Mesenchymal stem cell (in vitro differentiated cells and primary cell): ENCODE measurements around the gene NRM.

Experiments
- DNase-seq: peaks from one replicate; pipeline ENCODE4 v3.0.0-alpha.2; 2013
- H2AFZ ChIP-seq: one replicate; pipeline ENCODE4 v1.6.1; 2013; ENCODE audit warnings: low read depth, mild to moderate bottlenecking, control low read depth, inconsistent platforms, low read length, moderate library complexity
- H2AK5ac ChIP-seq: 2 replicates; pipeline ENCODE4 v1.6.1; 2013; ENCODE audit warnings: low read length, moderate library complexity, mild to moderate bottlenecking, inconsistent platforms; ENCODE audit not compliant: severe bottlenecking
- H2BK120ac ChIP-seq: one replicate; pipeline ENCODE4 v1.6.1; 2013; ENCODE audit warnings: low read depth, mild to moderate bottlenecking, inconsistent platforms, low read length, moderate library complexity
- H2BK12ac ChIP-seq, 2 experiments: one replicate each; pipeline ENCODE4 v1.6.1; 2013; ENCODE audit warnings: inconsistent platforms in 2 of 2, low read length in 2 of 2, mild to moderate bottlenecking in 2 of 2, moderate library complexity in 2 of 2, control low read depth in 1 of 2
- H2BK15ac ChIP-seq: one replicate; pipeline ENCODE4 v1.6.1; 2013; ENCODE audit warnings: mild to moderate bottlenecking, low read depth, inconsistent platforms; ENCODE audit not compliant: poor library complexity, severe bottlenecking
- H2BK5ac ChIP-seq: 2 replicates; pipeline ENCODE4 v1.6.1; 2013; ENCODE audit warnings: low read depth, mild to moderate bottlenecking, low read length, control low read depth, inconsistent platforms; ENCODE audit not compliant: poor library complexity, severe bottlenecking
- H3K14ac ChIP-seq, 2 experiments: one replicate each; pipeline ENCODE4 v1.6.1; 2013; ENCODE audit warnings: inconsistent platforms in 2 of 2, low read length in 2 of 2, control low read depth in 1 of 2, mild to moderate bottlenecking in 1 of 2, moderate library complexity in 1 of 2
- H3K18ac ChIP-seq, 2 experiments: one replicate each; pipeline ENCODE4 v1.6.1; 2013; ENCODE audit warnings: inconsistent platforms in 2 of 2, low read length in 2 of 2, control low read depth in 1 of 2, low read depth in 1 of 2, mild to moderate bottlenecking in 1 of 2
- H3K23ac ChIP-seq, 2 experiments: one replicate each; pipeline ENCODE4 v1.6.1; 2013; ENCODE audit warnings: inconsistent platforms in 2 of 2, low read length in 2 of 2, mild to moderate bottlenecking in 2 of 2, moderate library complexity in 2 of 2, control low read depth in 1 of 2
- H3K27ac ChIP-seq: 2 replicates; pipeline ENCODE4 v1.5.1; 2013; ENCODE audit warnings: mild to moderate bottlenecking, moderate library complexity, low read length, control low read depth, inconsistent platforms; ENCODE audit not compliant: poor library complexity, severe bottlenecking
- H3K27me3 ChIP-seq, 2 experiments: 2 replicates each; pipeline versions ENCODE4 v1.6.1 to v1.7.0; 2013; ENCODE audit warnings: low read length in 2 of 2, mild to moderate bottlenecking in 2 of 2, moderate library complexity in 2 of 2, control low read depth in 1 of 2, inconsistent platforms in 1 of 2; ENCODE audit not compliant: control insufficient read depth in 1 of 2, insufficient read depth in 1 of 2
- H3K36me3 ChIP-seq, 2 experiments: 2 replicates each; pipeline versions ENCODE4 v1.6.1 to v1.7.0; 2013; ENCODE audit warnings: low read length in 2 of 2, control low read depth in 1 of 2, inconsistent platforms in 1 of 2, low read depth in 1 of 2, mild to moderate bottlenecking in 1 of 2; ENCODE audit not compliant: insufficient read depth in 2 of 2, control insufficient read depth in 1 of 2
- H3K4ac ChIP-seq, 2 experiments: one replicate each; pipeline ENCODE4 v1.6.1; 2013; ENCODE audit warnings: inconsistent platforms in 2 of 2, low read length in 2 of 2, mild to moderate bottlenecking in 2 of 2, moderate library complexity in 2 of 2, control low read depth in 1 of 2, low read depth in 1 of 2
- H3K4me1 ChIP-seq: 2 replicates; pipeline ENCODE4 v1.6.1; 2013; ENCODE audit warnings: low read depth, low read length, control low read depth; ENCODE audit not compliant: control insufficient read depth, insufficient read depth
- H3K4me2 ChIP-seq: 2 replicates; pipeline ENCODE4 v1.6.1; 2013; ENCODE audit warnings: low read length, mild to moderate bottlenecking, inconsistent platforms; ENCODE audit not compliant: poor library complexity, severe bottlenecking
- H3K4me3 ChIP-seq, 2 experiments: 2 replicates each; pipeline versions ENCODE4 v1.5.1 to v1.7.0; 2013; ENCODE audit warnings: low read length in 2 of 2, mild to moderate bottlenecking in 2 of 2, control low read depth in 1 of 2, low read depth in 1 of 2; ENCODE audit not compliant: insufficient read depth in 1 of 2
- H3K79me1 ChIP-seq: replicated peaks from 2 replicates; pipeline ENCODE4 v1.6.1; 2013; ENCODE audit warnings: mild to moderate bottlenecking, control low read depth, low read length, inconsistent platforms; ENCODE audit not compliant: poor library complexity, severe bottlenecking
- H3K9ac ChIP-seq: 2 replicates; pipeline ENCODE4 v1.7.0; 2013; ENCODE audit warnings: mild to moderate bottlenecking, low read length, moderate library complexity
- H3K9me3 ChIP-seq: 2 replicates; pipeline ENCODE4 v1.7.0; 2013; ENCODE audit warnings: mild to moderate bottlenecking, low read length; ENCODE audit not compliant: control insufficient read depth
- H4K8ac ChIP-seq: one replicate; pipeline ENCODE4 v1.6.1; 2013; ENCODE audit warnings: inconsistent platforms, mild to moderate bottlenecking, low read length, moderate library complexity
- H4K91ac ChIP-seq: one replicate; pipeline ENCODE4 v1.6.1; 2013; ENCODE audit warnings: mild to moderate bottlenecking, low read length, inconsistent platforms
- WGBS: methylation state at CpG from one replicate; pipeline ENCODE4 v1.1.7; 2013; ENCODE audit warnings: mixed read lengths; 5-methylcytosine and 5-hydroxymethylcytosine counted together

The NRM gene

GRCh38 chr6:30726506-30727413 lies 36.0 kb upstream of the NRM start:
- H2AFZ ChIP-seq: no peak overlapping the region
- 93% methylated on average over 11 of the region's 11 CpGs for WGBS
- no peak overlapping the region for H2AK5ac ChIP-seq
- H3K27ac ChIP-seq: peak overlapping the region; percentile 67
- H3K79me1 ChIP-seq: peaks cover 9% of the 10 kb centered on the region
- no peak overlapping the region for H3K14ac ChIP-seq
- no peak overlapping the region for H3K4ac ChIP-seq
- no peaks in the 10 kb centered on the region for H3K9me3 ChIP-seq
- DNase-seq: peak; percentile 19
- H3K36me3 ChIP-seq: peaks cover 58 to 83% of the 10 kb centered on the region in 2 experiments
- H3K23ac ChIP-seq: no peak overlapping the region
- H4K91ac ChIP-seq: no peak overlapping the region
- no peak overlapping the region for H2BK5ac ChIP-seq
- H2BK12ac ChIP-seq: no peak overlapping the region
- H3K18ac ChIP-seq: no peak overlapping the region
- H4K8ac ChIP-seq: no peak overlapping the region
- H3K9ac ChIP-seq: peak overlapping the region; percentile 67
- no peak overlapping the region for H2BK120ac ChIP-seq
- H3K4me2 ChIP-seq: no peak overlapping the region
- no peaks in the 10 kb centered on the region for H3K27me3 ChIP-seq
- peaks cover 23% of the 10 kb centered on the region for H3K4me1 ChIP-seq
- H3K4me3 ChIP-seq: no peak overlapping the region
- no peak overlapping the region for H2BK15ac ChIP-seq

GRCh38 chr6:30725713-30726505 lies 35.1 kb upstream of the NRM start:
- Histone ChIP-seq H3K36me3 (peaks cover 59 to 75% of the 10 kb centered on the region in 2 experiments), H3K14ac (no peak overlapping the region), H3K18ac (peak overlapping the region in 1 of 2 experiments; percentile 13), H3K27me3 (no peaks in the 10 kb centered on the region), H3K23ac (no peak overlapping the region), H3K4me1 (peaks cover 21% of the 10 kb centered on the region), H4K91ac (no peak overlapping the region), H4K8ac (no peak overlapping the region), H3K9me3 (no peaks in the 10 kb centered on the region), H2AK5ac (no peak overlapping the region), H2BK12ac (no peak overlapping the region), H3K4ac (no peak overlapping the region), H3K4me3 (no peak overlapping the region), H3K79me1 (peaks cover 9% of the 10 kb centered on the region), H2BK15ac (no peak overlapping the region), H3K4me2 (no peak overlapping the region), H2BK5ac (no peak overlapping the region), H3K9ac (peak overlapping the region; percentile 96), H3K27ac (peak overlapping the region; percentile 29), H2AFZ (no peak overlapping the region), H2BK120ac (no peak overlapping the region)
- WGBS: 64% methylated on average over 3 of the region's 3 CpGs
- peak; percentile 41 for DNase-seq

GRCh38 chr6:30724906-30725667 lies 34.3 kb upstream of the NRM start:
- H3K27ac ChIP-seq: peak overlapping the region; percentile 74
- H4K91ac ChIP-seq: no peak overlapping the region
- no peak overlapping the region for H2BK5ac ChIP-seq
- H2BK120ac ChIP-seq: no peak overlapping the region
- H2AFZ ChIP-seq: no peak overlapping the region
- peaks cover 17% of the 10 kb centered on the region for H3K4me1 ChIP-seq
- peak overlapping the region in 1 of 2 experiments; percentile 4 for H3K18ac ChIP-seq
- no peak overlapping the region for H3K4ac ChIP-seq
- H3K4me2 ChIP-seq: peak overlapping the region; percentile 54
- no peak overlapping the region for H3K4me3 ChIP-seq
- no peak overlapping the region for H3K14ac ChIP-seq
- H3K36me3 ChIP-seq: peaks cover 50 to 66% of the 10 kb centered on the region in 2 experiments
- no peak overlapping the region for H3K23ac ChIP-seq
- H3K9ac ChIP-seq: peak overlapping the region; percentile 96
- no peak overlapping the region for H2AK5ac ChIP-seq
- no peak overlapping the region for H2BK12ac ChIP-seq
- no peaks in the 10 kb centered on the region for H3K9me3 ChIP-seq
- no peak overlapping the region for H4K8ac ChIP-seq
- no peak for DNase-seq
- WGBS: 77% methylated on average over 4 of the region's 6 CpGs
- no peak overlapping the region for H2BK15ac ChIP-seq
- H3K27me3 ChIP-seq: no peaks in the 10 kb centered on the region
- H3K79me1 ChIP-seq: peaks cover 4% of the 10 kb centered on the region
